PC-9 (cell line): Measurements from ENCODE around the gene GTF2F2. TPM values are rescaled to one million over a fixed set of nuclear protein-coding genes. Genes with fewer than 3 reads are reported as not detected.
A peak's percentile ranks its signal among the peaks of the same experiment; 100 is the strongest.

Experiments
- BruUV-seq: library from RNA; stranded (reverse); fragments of 400-500 nt; replicated peaks from 2 replicates; lab custom pipeline; 2021; lab: Mats Ljungman, UMichigan
- CTCF ChIA-PET: fragments of 300-600 bp; sonication (Branson Sonifier 250); formaldehyde crosslinking; loops from one replicate; lab custom pipeline; 2022; ENCODE audit warnings: antibody characterized with exemption; lab: Charles Lee
- POLR2A ChIA-PET: fragments of 300-600 bp; sonication (Branson Sonifier 250); formaldehyde crosslinking; loops from one replicate; lab custom pipeline; 2022; ENCODE audit warnings: antibody characterized with exemption; ENCODE audit not compliant: unreplicated experiment; lab: Charles Lee
- DNase-seq, 2 experiments: peaks; one replicate each; pipeline versions ENCODE4 v3.0.0 to v3.0.0-alpha.2; 2015 to 2022; ENCODE audit warnings: mixed read lengths in 1 of 2
- H2AFZ ChIP-seq: fragments of 200-600 bp; sonication (generic); 2 replicates; pipeline ENCODE4 v1.8.1; 2017; ENCODE audit warnings: antibody characterized with exemption
- H3F3A ChIP-seq: fragments of 200-600 bp; sonication (generic); 2 replicates; pipeline ENCODE4 v1.8.1; 2017; ENCODE audit warnings: antibody characterized with exemption, mild to moderate bottlenecking, low read depth; ENCODE audit not compliant: insufficient read depth
- H3K27ac ChIP-seq: fragments of 200-600 bp; sonication (generic); 2 replicates; pipeline ENCODE4 v1.6.1; 2016; ENCODE audit warnings: mixed run types
- H3K27me3 ChIP-seq: fragments of 200-600 bp; sonication (generic); 2 replicates; pipeline ENCODE4 v1.6.1; 2016; ENCODE audit warnings: low read depth, mixed run types; ENCODE audit not compliant: insufficient read depth
- H3K36me3 ChIP-seq: fragments of 200-600 bp; sonication (generic); 2 replicates; pipeline ENCODE4 v1.6.1; 2016; ENCODE audit warnings: low read depth, mixed run types
- H3K4me1 ChIP-seq: fragments of 200-600 bp; sonication (generic); replicated peaks from 2 replicates; pipeline ENCODE4 v1.6.1; 2016; ENCODE audit warnings: mixed run types; ENCODE audit not compliant: insufficient read depth
- H3K4me2 ChIP-seq: fragments of 200-600 bp; sonication (generic); 2 replicates; pipeline ENCODE4 v1.6.1; 2017; ENCODE audit warnings: mixed run types
- H3K4me3 ChIP-seq: fragments of 200-600 bp; sonication (generic); 2 replicates; pipeline ENCODE4 v1.6.1; 2016; ENCODE audit warnings: mixed run types
- H3K79me2 ChIP-seq: fragments of 200-600 bp; sonication (generic); 2 replicates; pipeline ENCODE4 v1.6.1; 2017; ENCODE audit warnings: low read depth, mixed run types
- H3K9me2 ChIP-seq: fragments of 200-600 bp; sonication (generic); 2 replicates; pipeline ENCODE4 v1.8.1; 2017; ENCODE audit warnings: mild to moderate bottlenecking; ENCODE audit not compliant: insufficient read depth
- H3K9me3 ChIP-seq: fragments of 200-600 bp; sonication (generic); 2 replicates; pipeline ENCODE4 v1.8.1; 2016; ENCODE audit warnings: low read depth; ENCODE audit not compliant: insufficient read depth
- H4K20me1 ChIP-seq: fragments of 200-600 bp; sonication (generic); 2 replicates; pipeline ENCODE4 v1.8.1; 2017; ENCODE audit not compliant: insufficient read depth
- CTCF ChIP-seq: fragments of 200-600 bp; sonication (generic); conservative IDR thresholded peaks from 2 replicates; pipeline ENCODE4 v1.6.1; 2017; ENCODE audit warnings: mixed run types, antibody characterized with exemption, mild to moderate bottlenecking, moderate library complexity
- EZH2 ChIP-seq: fragments of 200-600 bp; sonication (generic); IDR thresholded peaks from 2 replicates; pipeline ENCODE4 v1.8.0; 2017; ENCODE audit warnings: antibody characterized with exemption, low read depth
- intact Hi-C: fragments of 100-400 bp; cut with micrococcal nuclease; formaldehyde crosslinking; loops from one replicate; pipeline ENCODE4 v1.10.0; 2022; ENCODE audit not compliant: unreplicated experiment
- total RNA-seq: library from RNA; stranded (reverse); gene quantifications from 2 replicates; pipeline ENCODE4 v1.2.3, GENCODE V29; 2021

GTF2F2 gene
- total RNA-seq, 1 experiment from 2014 or later, result 28.8 TPM

GRCh38 chr13:45180303-45180702 lies 60.0 kb downstream of the GTF2F2 start:
- peaks cover 15% of the 10 kb centered on the region; the same call in 1 of the 2 replicates for H3K79me2 ChIP-seq
- H3K9me3 ChIP-seq, result 0 out of 2 replicates have a peak, but pooled peaks cover 4% of the 10 kb centered on the region
- CTCF ChIA-PET, result no interaction called here
- POLR2A ChIA-PET, result no interaction called here
- H3K4me3 ChIP-seq, result no peak overlapping the region
- H3K27ac ChIP-seq, result no peak overlapping the region
- no peak for TF ChIP-seq EZH2
- no peak for TF ChIP-seq CTCF
- H2AFZ ChIP-seq, result no peak overlapping the region
- intact Hi-C loops, result no loop called here
- H4K20me1 ChIP-seq, result no peaks in the 10 kb centered on the region
- BruUV-seq, result no TSS peak
- H3K4me2 ChIP-seq, result no peak overlapping the region
- no peaks in the 10 kb centered on the region for H3K9me2 ChIP-seq
- H3K27me3 ChIP-seq, result no peaks in the 10 kb centered on the region
- H3K4me1 ChIP-seq, result no peaks in the 10 kb centered on the region
- H3K36me3 ChIP-seq, result peaks cover 9% of the 10 kb centered on the region
- no peak for DNase-seq
- no peaks in the 10 kb centered on the region; the same call in 1 of the 2 replicates for H3F3A ChIP-seq

GRCh38 chr13:45180713-45181601 lies 60.6 kb downstream of the GTF2F2 start:
- Histone ChIP-seq H3K79me2 (peaks cover 15% of the 10 kb centered on the region; the same call in 1 of the 2 replicates), H3K27me3 (no peaks in the 10 kb centered on the region), H3F3A (no peaks in the 10 kb centered on the region; the same call in 1 of the 2 replicates), H3K27ac (no peak overlapping the region), H3K9me2 (no peaks in the 10 kb centered on the region), H3K4me1 (no peaks in the 10 kb centered on the region), H3K9me3 (0 out of 2 replicates have a peak, but pooled peaks cover under 1% of the 10 kb centered on the region), H3K4me2 (no peak overlapping the region), H2AFZ (no peak overlapping the region), H4K20me1 (no peaks in the 10 kb centered on the region), H3K4me3 (no peak overlapping the region), H3K36me3 (peaks cover 9% of the 10 kb centered on the region)
- ChIA-PET POLR2A (interaction anchor here (0.5 to 0.6 kb wide), 2 partner anchors 91 to 152 kb away, joined by 3 to 4 read pairs; no protein-coding TSS in a partner anchor), CTCF (no interaction called here)
- intact Hi-C loops, result no loop called here
- no peak for DNase-seq
- TF ChIP-seq CTCF (no peak), EZH2 (no peak)
- TSS peak; percentile 14 for BruUV-seq

DNA sequence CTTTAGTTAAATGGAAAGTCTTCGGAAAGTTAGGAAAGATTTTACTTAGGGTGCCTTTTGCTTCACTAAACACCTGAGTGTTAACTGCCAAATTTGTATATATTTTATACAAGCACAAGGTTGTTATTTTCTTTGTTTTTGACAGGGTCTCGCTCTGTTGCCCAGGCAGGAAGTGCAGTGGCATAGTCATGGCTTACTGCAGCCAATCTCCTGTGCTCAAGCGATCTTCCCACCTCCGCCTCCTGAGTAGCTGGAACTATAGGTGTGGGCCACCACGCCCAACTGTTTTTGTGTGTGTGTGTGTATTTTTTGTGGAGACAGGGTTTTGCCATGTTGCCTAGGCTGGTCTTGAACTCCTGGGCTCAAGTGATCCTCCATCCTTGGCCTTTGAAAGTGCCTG lies 64.4 kb downstream of the GTF2F2 start:
- ChIA-PET POLR2A (no interaction called here), CTCF (no interaction called here)
- BruUV-seq, result no TSS peak
- TF ChIP-seq CTCF (no peak), EZH2 (no peak)
- Histone ChIP-seq H3K27ac (no peak overlapping the region), H4K20me1 (no peaks in the 10 kb centered on the region), H3K4me3 (no peak overlapping the region), H3K4me2 (no peak overlapping the region), H3K79me2 (no peaks in the 10 kb centered on the region), H3K36me3 (peaks cover 9% of the 10 kb centered on the region; the same call in 1 of the 2 replicates), H3K9me3 (no peaks in the 10 kb centered on the region), H3K9me2 (no peaks in the 10 kb centered on the region), H3K4me1 (peaks cover 9% of the 10 kb centered on the region), H2AFZ (no peak overlapping the region), H3K27me3 (no peaks in the 10 kb centered on the region), H3F3A (peaks cover 20% of the 10 kb centered on the region; the same call in 1 of the 2 replicates)
- DNase-seq, result no peak
- intact Hi-C loops, result no loop called here
